HFFc6 (cell line): ENCODE data around the gene GSAP. TPM values are rescaled to one million over a fixed set of nuclear protein-coding genes. Genes with fewer than 3 reads are reported as not detected.

Experiments used
- DNase-seq: peaks from one replicate; pipeline ENCODE4 v3.0.0-alpha.2; 2018
- H3K27ac Mint-ChIP-seq: 2 replicates; pipeline ENCODE4 v1.8.0; 2020; ENCODE audit warnings: mild to moderate bottlenecking, mixed read lengths
- H3K27me3 Mint-ChIP-seq: 2 replicates; pipeline ENCODE4 v1.8.0; 2021; ENCODE audit warnings: mild to moderate bottlenecking, moderate library complexity, mixed read lengths; ENCODE audit not compliant: insufficient read depth
- H3K36me3 Mint-ChIP-seq: 2 replicates; pipeline ENCODE4 v1.8.0; 2021; ENCODE audit warnings: low read depth, mixed read lengths
- H3K4me1 Mint-ChIP-seq: 2 replicates; pipeline ENCODE4 v1.8.0; 2020; ENCODE audit warnings: low read depth, mixed read lengths
- H3K4me3 Mint-ChIP-seq: 2 replicates; pipeline ENCODE4 v1.8.0; 2020; ENCODE audit warnings: mild to moderate bottlenecking, moderate library complexity, mixed read lengths
- H3K9me3 Mint-ChIP-seq: 2 replicates; pipeline ENCODE4 v1.8.0; 2020; ENCODE audit warnings: mild to moderate bottlenecking, mixed read lengths
- total RNA-seq, 6 experiments: library from RNA; stranded (reverse); fragmentation: NEBNext Ultra II Directional; extraction: Animal tissue kit (Norgen Biotek cat#: 25700); gene quantifications; 2 replicates in 1 of 6; 3 replicates in 5 of 6; pipeline ENCODE4 v1.2.3, GENCODE V29; 2021
- TF ChIP-seq, protein P1 (sequence below): fragments of 200-600 bp; sonication (generic); IDR thresholded peaks from 2 replicates; pipeline ENCODE4 v1.5.0; 2021; ENCODE audit warnings: antibody characterized with exemption, mild to moderate bottlenecking

Gene GSAP
- total RNA-seq, 6 experiments from 2014 or later: 1.4 to 2.8 (median 2.2) TPM

DNA sequence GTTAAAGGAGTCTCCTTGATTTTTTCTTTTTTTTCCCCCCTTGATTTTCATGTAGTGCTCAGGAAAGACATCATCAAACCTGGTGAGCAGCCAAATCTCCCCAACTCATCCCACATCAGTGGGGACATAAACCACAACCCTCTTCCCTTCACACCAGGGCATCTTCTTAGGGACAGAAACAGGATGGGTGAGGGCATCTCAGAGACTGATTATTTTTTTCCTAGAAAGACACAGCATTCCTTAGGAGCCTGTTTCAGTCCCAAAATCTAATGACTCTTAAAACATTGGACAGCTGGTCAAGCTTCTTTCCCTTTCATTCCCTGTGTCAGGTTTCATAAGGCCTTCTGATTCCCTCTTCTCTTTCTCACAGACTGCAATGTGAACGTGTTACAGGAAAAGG lies 31.5 kb upstream of the GSAP start:
- TF ChIP-seq, protein P1, sequence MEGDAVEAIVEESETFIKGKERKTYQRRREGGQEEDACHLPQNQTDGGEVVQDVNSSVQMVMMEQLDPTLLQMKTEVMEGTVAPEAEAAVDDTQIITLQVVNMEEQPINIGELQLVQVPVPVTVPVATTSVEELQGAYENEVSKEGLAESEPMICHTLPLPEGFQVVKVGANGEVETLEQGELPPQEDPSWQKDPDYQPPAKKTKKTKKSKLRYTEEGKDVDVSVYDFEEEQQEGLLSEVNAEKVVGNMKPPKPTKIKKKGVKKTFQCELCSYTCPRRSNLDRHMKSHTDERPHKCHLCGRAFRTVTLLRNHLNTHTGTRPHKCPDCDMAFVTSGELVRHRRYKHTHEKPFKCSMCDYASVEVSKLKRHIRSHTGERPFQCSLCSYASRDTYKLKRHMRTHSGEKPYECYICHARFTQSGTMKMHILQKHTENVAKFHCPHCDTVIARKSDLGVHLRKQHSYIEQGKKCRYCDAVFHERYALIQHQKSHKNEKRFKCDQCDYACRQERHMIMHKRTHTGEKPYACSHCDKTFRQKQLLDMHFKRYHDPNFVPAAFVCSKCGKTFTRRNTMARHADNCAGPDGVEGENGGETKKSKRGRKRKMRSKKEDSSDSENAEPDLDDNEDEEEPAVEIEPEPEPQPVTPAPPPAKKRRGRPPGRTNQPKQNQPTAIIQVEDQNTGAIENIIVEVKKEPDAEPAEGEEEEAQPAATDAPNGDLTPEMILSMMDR: no peak
- no peak overlapping the region for H3K27ac Mint-ChIP-seq
- no peak for DNase-seq
- H3K9me3 Mint-ChIP-seq: no peaks in the 10 kb centered on the region
- no peak overlapping the region for H3K4me3 Mint-ChIP-seq
- H3K36me3 Mint-ChIP-seq: no peaks in the 10 kb centered on the region
- H3K4me1 Mint-ChIP-seq: peaks cover 64% of the 10 kb centered on the region
- no peaks in the 10 kb centered on the region; the same call in 1 of the 2 replicates for H3K27me3 Mint-ChIP-seq

DNA sequence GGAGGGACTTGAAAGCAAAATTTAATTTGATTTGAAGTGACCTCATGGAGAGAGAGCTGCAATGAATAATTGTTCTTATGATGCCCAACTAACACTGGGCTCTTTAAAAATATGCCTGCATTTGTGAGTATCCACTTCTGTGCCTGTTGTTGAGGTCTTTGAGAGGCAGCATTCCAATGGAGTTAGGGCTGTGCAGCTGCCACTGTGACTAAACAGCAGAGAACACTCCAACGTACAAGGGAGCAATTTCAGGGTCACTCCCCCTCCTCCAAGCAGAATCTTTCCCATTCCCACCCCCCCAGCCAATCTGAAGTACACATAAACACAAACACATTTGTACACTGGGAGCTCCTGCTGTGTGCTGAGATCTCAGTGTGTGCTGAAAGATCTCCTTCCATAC lies 28.0 kb upstream of the GSAP start:
- DNase-seq: no peak
- TF ChIP-seq, protein P1: no peak
- Mint-ChIP-seq H3K36me3 (no peaks in the 10 kb centered on the region), H3K27ac (peak overlapping the region; percentile 58), H3K27me3 (no peaks in the 10 kb centered on the region), H3K4me3 (no peak overlapping the region; the same call in 1 of the 2 replicates), H3K4me1 (peaks cover 83% of the 10 kb centered on the region), H3K9me3 (no peaks in the 10 kb centered on the region)

DNA sequence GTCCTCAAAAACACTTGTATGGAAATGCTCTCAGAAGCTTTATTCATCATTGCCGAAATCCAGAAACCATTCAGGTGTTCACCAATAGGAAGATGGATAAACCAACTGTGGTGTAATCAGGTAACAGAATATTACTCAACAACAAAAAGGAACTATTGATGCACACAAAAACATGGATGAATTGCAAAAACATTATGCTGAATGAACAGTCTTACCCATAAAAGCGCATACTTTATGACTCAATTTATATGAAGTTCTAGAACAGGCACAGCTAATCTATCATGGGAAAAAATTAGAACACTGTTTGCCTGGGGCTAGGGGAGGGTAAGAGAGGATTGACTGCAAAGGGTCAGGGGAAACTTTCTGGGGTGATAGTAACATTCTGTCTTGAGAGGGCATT lies 26.9 kb upstream of the GSAP start:
- no peak overlapping the region for H3K4me3 Mint-ChIP-seq
- TF ChIP-seq, protein P1: no peak
- no peak for DNase-seq
- H3K4me1 Mint-ChIP-seq: peaks cover 76% of the 10 kb centered on the region
- H3K27me3 Mint-ChIP-seq: no peaks in the 10 kb centered on the region
- peak overlapping the region; percentile 60 for H3K27ac Mint-ChIP-seq
- no peaks in the 10 kb centered on the region for H3K36me3 Mint-ChIP-seq
- H3K9me3 Mint-ChIP-seq: no peaks in the 10 kb centered on the region

DNA sequence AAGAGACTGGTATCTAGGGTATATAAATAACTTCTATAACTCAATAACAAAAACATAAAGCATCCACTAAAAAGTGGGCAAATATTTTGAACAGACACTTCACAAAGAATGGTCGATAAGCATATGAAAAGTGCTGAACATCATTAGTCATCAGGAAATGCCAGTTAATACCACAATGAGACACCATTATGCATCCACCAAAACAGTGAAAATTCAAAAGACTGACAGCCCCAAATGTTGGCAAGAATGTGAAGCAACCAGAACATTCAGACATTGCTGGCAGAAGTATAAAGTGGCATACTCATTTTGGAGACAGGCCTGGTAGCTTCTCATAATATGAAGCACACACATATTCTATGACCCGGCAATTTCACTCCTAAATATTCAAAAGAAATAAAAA lies 26.5 kb upstream of the GSAP start:
- peak overlapping the region; percentile 60 for H3K27ac Mint-ChIP-seq
- H3K36me3 Mint-ChIP-seq: no peaks in the 10 kb centered on the region
- peaks cover 72% of the 10 kb centered on the region for H3K4me1 Mint-ChIP-seq
- no peaks in the 10 kb centered on the region for H3K9me3 Mint-ChIP-seq
- peak; percentile 65 for DNase-seq
- no peaks in the 10 kb centered on the region for H3K27me3 Mint-ChIP-seq
- 0 out of 2 replicates have a peak overlapping the region, but pooled peaks have one; percentile 3 for H3K4me3 Mint-ChIP-seq
- TF ChIP-seq, protein P1: no peak

DNA sequence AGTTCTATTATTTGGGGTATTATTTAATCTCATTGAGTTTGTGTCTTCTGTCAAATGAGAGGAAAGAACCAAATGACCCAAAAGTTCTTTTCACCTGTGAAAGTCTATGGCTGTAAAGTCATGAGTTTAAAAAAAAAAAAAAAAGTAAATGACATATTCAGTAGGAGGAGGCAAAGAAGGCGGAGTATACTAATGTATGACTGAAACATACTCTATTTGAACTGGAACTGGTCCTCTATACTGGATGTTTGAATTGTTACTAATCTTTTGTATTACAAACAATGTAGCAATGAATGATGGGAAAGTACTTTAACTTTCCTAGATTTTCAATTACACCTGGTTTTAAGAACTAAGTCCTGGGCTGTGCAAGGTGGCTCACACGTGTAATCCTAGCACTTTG lies 24.9 kb upstream of the GSAP start:
- Mint-ChIP-seq H3K36me3 (no peaks in the 10 kb centered on the region), H3K4me1 (peaks cover 62% of the 10 kb centered on the region), H3K27me3 (no peaks in the 10 kb centered on the region), H3K4me3 (no peak overlapping the region), H3K9me3 (no peaks in the 10 kb centered on the region), H3K27ac (peak overlapping the region; percentile 42)
- no peak for DNase-seq
- TF ChIP-seq, protein P1: no peak

DNA sequence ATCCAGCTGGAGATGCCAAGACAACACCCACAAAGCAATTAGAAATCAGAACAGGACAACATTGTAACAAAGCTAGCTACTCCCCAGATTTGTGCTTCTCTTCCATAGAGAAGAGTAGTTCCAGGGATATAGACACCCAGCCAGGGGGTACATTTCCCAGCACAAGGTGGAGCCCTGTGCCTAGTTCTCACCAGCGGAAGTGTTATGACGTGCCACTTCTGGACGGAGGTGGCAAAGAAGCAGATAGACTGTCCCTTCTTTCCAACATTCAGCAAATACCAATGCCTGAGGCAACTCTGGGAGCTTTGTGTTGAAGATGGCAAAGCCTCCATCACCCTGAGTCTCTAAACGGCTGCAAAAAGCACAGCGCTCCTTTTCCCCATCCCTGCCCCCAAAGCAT lies 23.4 kb upstream of the GSAP start:
- Mint-ChIP-seq H3K9me3 (no peaks in the 10 kb centered on the region), H3K4me3 (no peak overlapping the region), H3K36me3 (no peaks in the 10 kb centered on the region), H3K4me1 (peaks cover 67% of the 10 kb centered on the region), H3K27ac (no peak overlapping the region; the same call in 1 of the 2 replicates), H3K27me3 (no peaks in the 10 kb centered on the region)
- DNase-seq: no peak
- TF ChIP-seq, protein P1: peak; percentile 52; the same call in 1 of the 2 replicates
